H1 (cell line): ENCODE measurements around the gene SMIM28. TPM values are rescaled to one million over a fixed set of nuclear protein-coding genes. Genes with fewer than 3 reads are reported as not detected.

Experiments
- CTCF ChIA-PET: fragments of 300-600 bp; sonication (Branson Sonifier 250); formaldehyde crosslinking; loops from one replicate; lab custom pipeline; 2021; ENCODE audit not compliant: partially characterized antibody; lab: Charles Lee
- POLR2A ChIA-PET: fragments of 300-600 bp; sonication (Branson Sonifier 250); formaldehyde crosslinking; loops from one replicate; lab custom pipeline; 2021; ENCODE audit warnings: inconsistent platforms; ENCODE audit not compliant: partially characterized antibody; lab: Charles Lee
- DNase-seq, 2 experiments: peaks; one replicate each; pipeline versions ENCODE4 v3.0.0 to v3.0.0-alpha.2; 2010 to 2022; ENCODE audit warnings: low spot score in 2 of 2, low read depth in 1 of 2, mixed read lengths in 1 of 2
- FAIRE-seq: peaks from 2 replicates; lab custom pipeline; 2011; peaks lifted over from hg19 to GRCh38; lab: Jason Lieb, UNC
- H2AFZ ChIP-seq: 2 replicates; pipeline ENCODE4 v1.8.1; 2012; ENCODE audit warnings: low read length, inconsistent platforms
- H2AK5ac ChIP-seq: 2 replicates; pipeline ENCODE4 v1.6.1; 2013; ENCODE audit warnings: low read depth, low read length
- H2BK120ac ChIP-seq: replicated peaks from 2 replicates; pipeline ENCODE3; 2013; ENCODE audit warnings: low read depth, low read length, inconsistent platforms
- H2BK12ac ChIP-seq: 2 replicates; pipeline ENCODE4 v1.6.1; 2013; ENCODE audit warnings: low read depth, low read length
- H2BK15ac ChIP-seq: 2 replicates; pipeline ENCODE4 v1.6.1; 2013; ENCODE audit warnings: low read length
- H2BK20ac ChIP-seq: 2 replicates; pipeline ENCODE4 v1.6.1; 2013; ENCODE audit warnings: low read length
- H2BK5ac ChIP-seq: 2 replicates; pipeline ENCODE4 v1.6.1; 2013; ENCODE audit warnings: low read depth, low read length
- H3K14ac ChIP-seq: 2 replicates; pipeline ENCODE4 v1.6.1; 2013; ENCODE audit warnings: inconsistent platforms; ENCODE audit not compliant: insufficient read length
- H3K18ac ChIP-seq: 2 replicates; pipeline ENCODE4 v1.6.1; 2013; ENCODE audit warnings: low read length; ENCODE audit errors: extremely low read depth
- H3K23ac ChIP-seq: 2 replicates; pipeline ENCODE4 v1.6.1; 2013; ENCODE audit warnings: inconsistent platforms; ENCODE audit not compliant: insufficient read length
- H3K23me2 ChIP-seq: 2 replicates; pipeline ENCODE4 v1.6.1; 2013; ENCODE audit warnings: low read depth, low read length
- H3K27ac ChIP-seq: 2 replicates; pipeline ENCODE4 v1.6.1; 2011; ENCODE audit warnings: low read depth, low read length, inconsistent platforms
- H3K27me3 ChIP-seq, 4 experiments: replicated peaks in 1 of 4; 1 replicate in 1 of 4; 2 replicates in 3 of 4; pipeline versions ENCODE4 v1.6.1 to v1.8.1; 2011 to 2013; ENCODE audit warnings: low read length in 3 of 4, mild to moderate bottlenecking in 3 of 4, inconsistent platforms in 2 of 4, mixed read lengths in 2 of 4, moderate library complexity in 1 of 4; ENCODE audit not compliant: control insufficient read depth in 3 of 4, insufficient read depth in 3 of 4; ENCODE audit errors: extremely low read depth in 1 of 4
- H3K36me3 ChIP-seq, 4 experiments: 2 replicates each; pipeline versions ENCODE4 v1.6.1 to v1.8.1; 2011 to 2013; ENCODE audit warnings: mild to moderate bottlenecking in 4 of 4, low read length in 3 of 4, moderate library complexity in 2 of 4, control low read depth in 1 of 4, inconsistent platforms in 1 of 4; ENCODE audit not compliant: insufficient read depth in 4 of 4, control insufficient read depth in 2 of 4
- H3K4ac ChIP-seq: replicated peaks from 2 replicates; pipeline ENCODE3; 2013; ENCODE audit warnings: low read length, low read depth, mixed read lengths, inconsistent platforms; ENCODE audit not compliant: insufficient read length
- H3K4me1 ChIP-seq, 4 experiments: replicated peaks in 1 of 4; 1 replicate in 1 of 4; 2 replicates in 3 of 4; pipeline versions ENCODE4 v1.6.1 to v1.8.1; 2011 to 2013; ENCODE audit warnings: low read length in 3 of 4, inconsistent platforms in 2 of 4, mixed read lengths in 1 of 4; ENCODE audit not compliant: insufficient read depth in 4 of 4, control insufficient read depth in 3 of 4
- H3K4me2 ChIP-seq, 2 experiments: 2 replicates each; pipeline versions ENCODE4 v1.6.1 to v1.8.1; 2011 to 2013; ENCODE audit warnings: low read depth in 2 of 2, low read length in 2 of 2, control low read depth in 1 of 2, inconsistent platforms in 1 of 2, mild to moderate bottlenecking in 1 of 2; ENCODE audit not compliant: insufficient read depth in 1 of 2
- H3K4me3 ChIP-seq, 4 experiments: fragments of 200-600, 300-600 bp in 1 of 4; sonication (generic), shearing (Covaris generic), sonication (Bioruptor Twin) in 1 of 4; 2 replicates each; pipeline versions ENCODE4 v1.5.1 to v1.8.1; 2011 to 2016; ENCODE audit warnings: low read length in 4 of 4, low read depth in 3 of 4, control low read depth in 2 of 4, inconsistent platforms in 2 of 4, mild to moderate bottlenecking in 2 of 4, mixed read lengths in 1 of 4, moderate library complexity in 1 of 4; ENCODE audit not compliant: insufficient read depth in 2 of 4; ENCODE audit errors: extremely low read depth in 1 of 4
- H3K56ac ChIP-seq: replicated peaks from 2 replicates; pipeline ENCODE3; 2013; ENCODE audit warnings: low read depth, mild to moderate bottlenecking, mixed read lengths, low read length, inconsistent platforms; ENCODE audit not compliant: insufficient read length
- H3K79me1 ChIP-seq: 2 replicates; pipeline ENCODE4 v1.6.1; 2013; ENCODE audit warnings: low read depth, low read length, control low read depth
- H3K79me2 ChIP-seq, 2 experiments: 2 replicates each; pipeline versions ENCODE4 v1.6.1 to v1.8.1; 2012 to 2013; ENCODE audit warnings: low read length in 2 of 2, mild to moderate bottlenecking in 2 of 2, inconsistent platforms in 1 of 2; ENCODE audit not compliant: insufficient read depth in 2 of 2, control insufficient read depth in 1 of 2
- H3K9ac ChIP-seq, 4 experiments: replicated peaks in 1 of 4; 1 replicate in 1 of 4; 2 replicates in 3 of 4; pipeline versions ENCODE4 v1.6.1 to v1.8.1; 2011 to 2013; ENCODE audit warnings: low read depth in 3 of 4, low read length in 3 of 4, control low read depth in 2 of 4, mild to moderate bottlenecking in 2 of 4, moderate library complexity in 2 of 4, inconsistent platforms in 1 of 4; ENCODE audit errors: extremely low read depth in 1 of 4
- H3K9me3 ChIP-seq, 2 experiments: 2 replicates each; pipeline versions ENCODE4 v1.6.1 to v1.8.1; 2012 to 2013; ENCODE audit warnings: mild to moderate bottlenecking in 2 of 2, moderate library complexity in 2 of 2, control low read depth in 1 of 2, inconsistent platforms in 1 of 2, low read depth in 1 of 2, low read length in 1 of 2, mixed read lengths in 1 of 2; ENCODE audit not compliant: insufficient read depth in 2 of 2
- H4K20me1 ChIP-seq, 2 experiments: replicated peaks in 1 of 2; 2 replicates each; pipeline versions ENCODE3 to v1.8.1; 2011 to 2013; ENCODE audit warnings: inconsistent platforms in 2 of 2, low read length in 2 of 2, mild to moderate bottlenecking in 1 of 2; ENCODE audit not compliant: insufficient read depth in 2 of 2, control insufficient read depth in 1 of 2
- H4K5ac ChIP-seq: 2 replicates; pipeline ENCODE4 v1.6.1; 2013; ENCODE audit warnings: low read length, low read depth, mixed read lengths, inconsistent platforms; ENCODE audit not compliant: insufficient read length
- H4K8ac ChIP-seq: 2 replicates; pipeline ENCODE4 v1.8.0; 2013; ENCODE audit warnings: mild to moderate bottlenecking, moderate library complexity, low read length, inconsistent platforms; ENCODE audit not compliant: insufficient read depth; ENCODE audit errors: extremely low read depth
- H4K91ac ChIP-seq: replicated peaks from 2 replicates; pipeline ENCODE3; 2013; ENCODE audit warnings: low read length, mixed read lengths, inconsistent platforms; ENCODE audit not compliant: insufficient read length
- MAX ChIP-seq: IDR thresholded peaks from 2 replicates; pipeline ENCODE4 v1.6.1; 2012; ENCODE audit warnings: inconsistent platforms
- NANOG ChIP-seq: IDR thresholded peaks from 2 replicates; pipeline ENCODE4 v1.6.1; 2011; ENCODE audit warnings: low read length, low read depth, mild to moderate bottlenecking, inconsistent platforms; ENCODE audit not compliant: insufficient read depth, poor library complexity, severe bottlenecking
- WGBS, 2 experiments: shearing (Covaris generic) in 1 of 2; methylation state at CpG; one replicate each; pipeline versions ENCODE4 v1.1.6 to v1.1.7; 2013 to 2015; ENCODE audit warnings: low lambda C conversion rate in 2 of 2, mixed read lengths in 2 of 2, inconsistent platforms in 1 of 2, low coverage in 1 of 2, missing lambda C conversion rate in 1 of 2; ENCODE audit not compliant: insufficient replicate concordance in 2 of 2, insufficient coverage in 1 of 2, insufficient read length in 1 of 2; ENCODE audit errors: extremely low coverage in 1 of 2, missing lambda C conversion rate in 1 of 2; 5-methylcytosine and 5-hydroxymethylcytosine counted together
- polyA plus RNA-seq, 7 experiments: library from polyadenylated mRNA; depleted of rRNA in 3 of 7; stranded (reverse) in 5 of 7; unstranded in 2 of 7; fragments of >200 nt in 5 of 7; fragments of 200-250 nt in 2 of 7; gene quantifications; 1 replicate in 5 of 7; 2 replicates in 1 of 7; 4 replicates in 1 of 7; pipeline versions ENCODE4 v1.2.1 to v1.2.3, GENCODE V29; 2011 to 2013; ENCODE audit warnings: missing spikeins in 2 of 7, mixed read lengths in 2 of 7
- total RNA-seq: library from RNA; stranded (reverse); fragmentation: NEBNext Ultra II Directional; extraction: Animal tissue kit (Norgen Biotek cat#: 25700); gene quantifications from 2 replicates; pipeline ENCODE4 v1.2.1, GENCODE V29; 2021

The SMIM28 gene
- total and polyA plus RNA-seq, 2 of the 8 experiments (the other 6 are each of a cell fraction or from before 2014, with no cell fraction given), result not detected

GRCh38 chr6:138410972-138411880 is 33.5 kb downstream of the SMIM28 start:
- no peak overlapping the region for H3K23ac ChIP-seq
- H3K9me3 ChIP-seq, result no peaks in the 10 kb centered on the region
- H4K8ac ChIP-seq, result no peak overlapping the region
- H3K18ac ChIP-seq, result no peak overlapping the region
- TF ChIP-seq NANOG (no peak), MAX (no peak)
- H2BK20ac ChIP-seq, result no peak overlapping the region
- H3K27me3 ChIP-seq, result no peaks in the 10 kb centered on the region
- H2BK120ac ChIP-seq, result no peak overlapping the region
- H2BK15ac ChIP-seq, result no peak overlapping the region
- FAIRE-seq, result no peak
- POLR2A ChIA-PET, result no interaction called here
- H3K56ac ChIP-seq, result no peak overlapping the region
- CTCF ChIA-PET, result no interaction called here
- H3K9ac ChIP-seq, result no peak overlapping the region
- H4K91ac ChIP-seq, result no peak overlapping the region
- WGBS, 2 experiments, result 91% methylated on average over 6 of the region's 6 CpGs; no CpG with 5 or more reads in 1 of the 2 experiments
- no peaks in the 10 kb centered on the region; the same call in 1 of the 2 replicates for H3K79me1 ChIP-seq
- no peak overlapping the region for H2AK5ac ChIP-seq
- H2BK12ac ChIP-seq, result no peak overlapping the region
- H4K5ac ChIP-seq, result no peak overlapping the region
- no peaks in the 10 kb centered on the region for H3K4me1 ChIP-seq
- H3K79me2 ChIP-seq, result no peaks in the 10 kb centered on the region
- peak in 1 of 2 experiments; percentile 14 for DNase-seq
- H2AFZ ChIP-seq, result no peak overlapping the region
- H3K36me3 ChIP-seq, result peaks cover 9 to 40% (median 27%) of the 10 kb centered on the region in 4 experiments; a peak in 7 of 8 replicates
- no peak overlapping the region for H3K4me2 ChIP-seq
- no peak overlapping the region for H3K4ac ChIP-seq
- H3K23me2 ChIP-seq, result no peaks in the 10 kb centered on the region
- H2BK5ac ChIP-seq, result no peak overlapping the region
- no peaks in the 10 kb centered on the region for H4K20me1 ChIP-seq
- no peak overlapping the region for H3K4me3 ChIP-seq
- H3K14ac ChIP-seq, result no peak overlapping the region
- no peak overlapping the region for H3K27ac ChIP-seq
